Endodermal cell (in vitro differentiated cells): ENCODE data around the gene RAD51. TPM values are rescaled to one million over a fixed set of nuclear protein-coding genes. Genes with fewer than 3 reads are reported as not detected.

ENCODE experiments used
- DNase-seq: peaks from one replicate; pipeline ENCODE4 v3.0.0-alpha.2; 2017
- H3K27ac ChIP-seq: 2 replicates; pipeline ENCODE4 v1.5.1; 2013; ENCODE audit warnings: mild to moderate bottlenecking, low read depth, low read length, moderate library complexity
- H3K27me3 ChIP-seq: 2 replicates; pipeline ENCODE4 v1.6.1; 2013; ENCODE audit warnings: mild to moderate bottlenecking, low read length, moderate library complexity; ENCODE audit not compliant: insufficient read depth, control insufficient read depth, poor library complexity, severe bottlenecking
- H3K36me3 ChIP-seq: 2 replicates; pipeline ENCODE4 v1.7.0; 2013; ENCODE audit warnings: mild to moderate bottlenecking, low read length, moderate library complexity; ENCODE audit not compliant: control insufficient read depth, insufficient read depth
- H3K4me1 ChIP-seq: one replicate; pipeline ENCODE4 v1.7.0; 2013; ENCODE audit warnings: low read length; ENCODE audit not compliant: control insufficient read depth, insufficient read depth
- H3K4me3 ChIP-seq: 2 replicates; pipeline ENCODE4 v1.5.1; 2013; ENCODE audit warnings: mild to moderate bottlenecking, low read length, moderate library complexity
- H3K9ac ChIP-seq: 2 replicates; pipeline ENCODE4 v1.6.1; 2013; ENCODE audit warnings: mild to moderate bottlenecking, low read length, moderate library complexity; ENCODE audit not compliant: poor library complexity, severe bottlenecking; ENCODE audit errors: extremely low read depth
- H3K9me3 ChIP-seq: 2 replicates; pipeline ENCODE4 v1.6.1; 2013; ENCODE audit warnings: mild to moderate bottlenecking, low read length, moderate library complexity; ENCODE audit not compliant: control insufficient read depth
- H3K27ac Mint-ChIP-seq: 2 replicates; pipeline ENCODE4 v1.8.0; 2020; ENCODE audit warnings: mixed read lengths
- H3K27me3 Mint-ChIP-seq: 2 replicates; pipeline ENCODE4 v1.8.0; 2021; ENCODE audit warnings: mild to moderate bottlenecking, mixed read lengths; ENCODE audit not compliant: insufficient read depth
- H3K36me3 Mint-ChIP-seq: 2 replicates; pipeline ENCODE4 v1.8.0; 2020; ENCODE audit warnings: low read depth, mixed read lengths
- H3K4me1 Mint-ChIP-seq: 2 replicates; pipeline ENCODE4 v1.8.0; 2020; ENCODE audit warnings: mixed read lengths
- H3K4me3 Mint-ChIP-seq: 2 replicates; pipeline ENCODE4 v1.8.0; 2020; ENCODE audit warnings: mild to moderate bottlenecking, moderate library complexity, mixed read lengths
- H3K9me3 Mint-ChIP-seq: 2 replicates; pipeline ENCODE4 v1.8.0; 2020; ENCODE audit warnings: mild to moderate bottlenecking, mixed read lengths
- WGBS, 2 experiments: methylation state at CpG; one replicate each; pipeline versions ENCODE4 v1.1.5 to v1.1.7; 2013; ENCODE audit warnings: missing lambda C conversion rate in 2 of 2, mixed read lengths in 1 of 2; ENCODE audit not compliant: insufficient coverage in 1 of 2, insufficient read length in 1 of 2; 5-methylcytosine and 5-hydroxymethylcytosine counted together
- total RNA-seq, 2 donors: library from RNA; stranded (reverse); fragmentation: NEBNext Ultra II Directional in 1 of 2; extraction: Animal tissue kit (Norgen Biotek cat#: 25700) in 1 of 2; gene quantifications; 2 replicates in 1 of 2; 3 replicates in 1 of 2; pipeline ENCODE4 v1.2.1, GENCODE V29; 2021
- TF ChIP-seq, protein P1 (sequence below): fragments of 200-600 bp; sonication (generic); conservative IDR thresholded peaks from 2 replicates; pipeline ENCODE4 v1.5.0; 2021; ENCODE audit warnings: antibody characterized with exemption, mild to moderate bottlenecking

Gene RAD51
- total RNA-seq, 2 donors from 2014 or later = 34.1 to 50.9 TPM

DNA sequence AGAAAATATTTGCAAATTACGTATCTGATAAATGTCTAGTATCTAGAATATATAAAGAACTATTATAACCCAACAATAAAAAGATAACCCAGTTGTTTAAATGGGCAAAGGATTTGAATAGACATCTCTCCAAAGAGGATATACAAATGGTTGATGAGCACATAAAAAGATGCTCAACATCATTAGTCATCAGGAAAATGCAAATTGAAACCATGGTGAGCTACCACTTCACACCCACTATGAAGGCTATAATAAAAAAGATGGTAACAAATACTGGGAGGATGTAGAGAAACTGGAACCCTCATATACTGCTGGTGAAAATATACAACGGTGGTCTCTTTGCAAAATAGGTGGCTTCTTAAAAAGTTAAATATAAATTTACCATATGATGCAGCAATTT lies 28.0 kb downstream of the RAD51 start:
- no peaks in the 10 kb centered on the region for H3K27me3 ChIP-seq
- TF ChIP-seq, protein P1, sequence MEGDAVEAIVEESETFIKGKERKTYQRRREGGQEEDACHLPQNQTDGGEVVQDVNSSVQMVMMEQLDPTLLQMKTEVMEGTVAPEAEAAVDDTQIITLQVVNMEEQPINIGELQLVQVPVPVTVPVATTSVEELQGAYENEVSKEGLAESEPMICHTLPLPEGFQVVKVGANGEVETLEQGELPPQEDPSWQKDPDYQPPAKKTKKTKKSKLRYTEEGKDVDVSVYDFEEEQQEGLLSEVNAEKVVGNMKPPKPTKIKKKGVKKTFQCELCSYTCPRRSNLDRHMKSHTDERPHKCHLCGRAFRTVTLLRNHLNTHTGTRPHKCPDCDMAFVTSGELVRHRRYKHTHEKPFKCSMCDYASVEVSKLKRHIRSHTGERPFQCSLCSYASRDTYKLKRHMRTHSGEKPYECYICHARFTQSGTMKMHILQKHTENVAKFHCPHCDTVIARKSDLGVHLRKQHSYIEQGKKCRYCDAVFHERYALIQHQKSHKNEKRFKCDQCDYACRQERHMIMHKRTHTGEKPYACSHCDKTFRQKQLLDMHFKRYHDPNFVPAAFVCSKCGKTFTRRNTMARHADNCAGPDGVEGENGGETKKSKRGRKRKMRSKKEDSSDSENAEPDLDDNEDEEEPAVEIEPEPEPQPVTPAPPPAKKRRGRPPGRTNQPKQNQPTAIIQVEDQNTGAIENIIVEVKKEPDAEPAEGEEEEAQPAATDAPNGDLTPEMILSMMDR = no peak
- no peaks in the 10 kb centered on the region for H3K4me1 ChIP-seq
- WGBS, 2 experiments = 83% methylated on average over 1 of the region's 2 CpGs; no CpG with 5 or more reads in 1 of the 2 experiments
- H3K36me3 ChIP-seq = peaks cover 58% of the 10 kb centered on the region
- H3K27me3 Mint-ChIP-seq = no peaks in the 10 kb centered on the region
- H3K36me3 Mint-ChIP-seq = peaks cover 32% of the 10 kb centered on the region
- H3K4me3 ChIP-seq = no peak overlapping the region
- H3K4me3 Mint-ChIP-seq = no peak overlapping the region
- H3K9me3 ChIP-seq = no peaks in the 10 kb centered on the region
- H3K9ac ChIP-seq = no peak overlapping the region
- H3K27ac ChIP-seq = no peak overlapping the region
- no peaks in the 10 kb centered on the region for H3K9me3 Mint-ChIP-seq
- DNase-seq = no peak
- no peaks in the 10 kb centered on the region for H3K4me1 Mint-ChIP-seq
- H3K27ac Mint-ChIP-seq = no peak overlapping the region

DNA sequence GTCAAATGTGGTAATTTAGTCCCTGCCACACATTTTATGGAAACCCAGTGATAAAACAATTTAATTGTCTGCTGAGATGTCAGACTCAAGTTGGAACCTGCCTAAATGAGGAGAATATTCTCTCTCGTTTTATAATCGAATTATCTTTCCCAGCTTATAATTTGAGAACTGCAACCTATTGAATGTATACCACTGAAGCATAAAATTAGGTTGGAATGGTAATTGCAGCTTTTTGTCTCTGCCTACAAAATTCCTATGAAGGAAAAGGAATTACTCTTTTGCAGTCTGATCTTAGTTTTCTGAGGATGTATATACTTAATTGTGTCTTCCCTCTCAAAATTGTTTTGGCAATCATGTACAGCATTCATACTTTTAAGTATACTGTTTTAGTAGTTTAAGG lies 28.9 kb downstream of the RAD51 start:
- no peak for DNase-seq

DNA sequence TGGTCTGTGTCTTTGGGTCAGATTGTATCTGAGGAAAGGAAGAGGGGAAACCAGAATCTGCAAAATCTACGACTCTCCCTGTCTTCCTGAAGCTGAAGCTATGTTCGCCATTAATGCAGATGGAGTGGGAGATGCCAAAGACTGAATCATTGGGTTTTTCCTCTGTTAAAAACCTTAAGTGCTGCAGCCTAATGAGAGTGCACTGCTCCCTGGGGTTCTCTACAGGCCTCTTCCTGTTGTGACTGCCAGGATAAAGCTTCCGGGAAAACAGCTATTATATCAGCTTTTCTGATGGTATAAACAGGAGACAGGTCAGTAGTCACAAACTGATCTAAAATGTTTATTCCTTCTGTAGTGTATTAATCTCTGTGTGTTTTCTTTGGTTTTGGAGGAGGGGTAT lies 36.1 kb downstream of the RAD51 start:
- Histone ChIP-seq H3K27me3 (no peaks in the 10 kb centered on the region), H3K36me3 (peaks cover 60% of the 10 kb centered on the region), H3K4me3 (no peak overlapping the region), H3K27ac (no peak overlapping the region), H3K9me3 (no peaks in the 10 kb centered on the region), H3K4me1 (no peaks in the 10 kb centered on the region), H3K9ac (no peak overlapping the region)
- Mint-ChIP-seq H3K27me3 (no peaks in the 10 kb centered on the region), H3K27ac (peak overlapping the region; percentile 90), H3K4me3 (no peak overlapping the region), H3K36me3 (peaks cover 63% of the 10 kb centered on the region), H3K9me3 (no peaks in the 10 kb centered on the region), H3K4me1 (peaks cover 7% of the 10 kb centered on the region)
- DNase-seq = peak; percentile 62
- TF ChIP-seq, protein P1 = no peak
- WGBS, 2 experiments = 89 to 94% methylated on average over 3 of the region's 3 CpGs

More for the DNA sequence above, 28.9 kb downstream of the RAD51 start:
- no peaks in the 10 kb centered on the region for H3K4me1 Mint-ChIP-seq
- Histone ChIP-seq H3K27me3 (no peaks in the 10 kb centered on the region), H3K9ac (no peak overlapping the region), H3K27ac (no peak overlapping the region), H3K9me3 (no peaks in the 10 kb centered on the region), H3K4me1 (no peaks in the 10 kb centered on the region), H3K36me3 (peaks cover 56% of the 10 kb centered on the region), H3K4me3 (no peak overlapping the region)
- WGBS, 2 experiments = 100% methylated on average over 2 of the region's 2 CpGs; no CpG with 5 or more reads in 1 of the 2 experiments
- H3K9me3 Mint-ChIP-seq = no peaks in the 10 kb centered on the region
- TF ChIP-seq, protein P1 = no peak
- H3K27me3 Mint-ChIP-seq = no peaks in the 10 kb centered on the region
- no peak overlapping the region for H3K27ac Mint-ChIP-seq
- no peak overlapping the region for H3K4me3 Mint-ChIP-seq
- H3K36me3 Mint-ChIP-seq = peaks cover 32% of the 10 kb centered on the region
